ENCODE results near the gene SMG6. TPM values are rescaled to one million over a fixed set of nuclear protein-coding genes. Genes with fewer than 3 reads are reported as not detected.

The SMG6 gene
- total and polyA plus RNA-seq, 4 experiments from 2014 or later: 3.8 to 58.5 (median 30.6) TPM

DNA sequence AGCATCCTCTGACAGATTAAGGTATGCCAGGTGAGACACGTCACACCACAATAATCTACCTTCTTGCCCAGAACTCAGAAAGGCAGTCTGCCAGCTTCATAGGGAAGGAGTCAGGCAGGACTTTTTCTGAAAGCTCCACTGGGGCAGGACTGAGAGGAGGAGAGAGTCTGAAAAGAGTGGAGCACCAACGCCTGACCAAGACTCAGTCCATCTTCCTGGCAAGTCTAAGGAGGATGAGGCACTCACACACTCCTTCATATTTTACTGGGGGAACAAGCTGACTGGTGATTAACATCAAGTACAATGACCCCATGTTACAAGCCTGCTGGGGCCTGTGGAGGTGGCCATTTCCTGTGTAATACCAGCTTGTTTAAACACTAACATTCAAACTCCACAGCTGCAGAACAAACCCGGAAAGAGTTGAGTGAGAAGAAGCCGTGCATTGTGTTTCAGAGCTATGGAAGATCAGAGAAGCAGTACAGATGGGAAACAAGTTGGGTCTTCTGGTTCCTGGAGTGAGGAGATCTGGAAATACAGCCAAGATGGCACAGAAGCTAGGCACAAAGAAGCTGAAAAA is 126.3 kb downstream of the SMG6 start:
- Histone ChIP-seq H3K4me3 (ENCODE audit: low read length in 2 of 2) (no peak overlapping the region), H3K27me3 (ENCODE audit: insufficient read depth, low read length) (no peaks in the 10 kb centered on the region), H3K9me3 (ENCODE audit: control insufficient read depth in 1 of 2, low read length in 2 of 2) (no peaks in the 10 kb centered on the region), H3K4me1 (ENCODE audit: insufficient read depth, low read length) (no peaks in the 10 kb centered on the region), H3K36me3 (ENCODE audit: insufficient read depth, low read length) (peaks cover 26% of the 10 kb centered on the region), H3K27ac (ENCODE audit: low read depth, low read length) (no peak overlapping the region)
- H3K27ac Mint-ChIP-seq: peak overlapping the region in 1 of 7 donors; percentile 26
- H3K36me3 Mint-ChIP-seq: peaks cover 37 to 74% of the 10 kb centered on the region in 2 donors
- peaks cover 0 to 3% (median under 1%) of the 10 kb centered on the region in 4 donors for H3K4me1 Mint-ChIP-seq
- H3K4me3 Mint-ChIP-seq: no peak overlapping the region
- no peak for DNase-seq
- CTCF ChIA-PET (ENCODE audit: partially characterized antibody): interaction anchor here (1.0 kb wide), 2 partner anchors 21 to 67 kb away, joined by 3 to 4 read pairs; no protein-coding TSS in a partner anchor
- intact Hi-C loops (cut with micrococcal nuclease): no loop called here
- POLR2A ChIA-PET (ENCODE audit: partially characterized antibody): no interaction called here
- no peaks in the 10 kb centered on the region for H3K27me3 Mint-ChIP-seq
- H3K9me3 Mint-ChIP-seq: no peaks in the 10 kb centered on the region

DNA sequence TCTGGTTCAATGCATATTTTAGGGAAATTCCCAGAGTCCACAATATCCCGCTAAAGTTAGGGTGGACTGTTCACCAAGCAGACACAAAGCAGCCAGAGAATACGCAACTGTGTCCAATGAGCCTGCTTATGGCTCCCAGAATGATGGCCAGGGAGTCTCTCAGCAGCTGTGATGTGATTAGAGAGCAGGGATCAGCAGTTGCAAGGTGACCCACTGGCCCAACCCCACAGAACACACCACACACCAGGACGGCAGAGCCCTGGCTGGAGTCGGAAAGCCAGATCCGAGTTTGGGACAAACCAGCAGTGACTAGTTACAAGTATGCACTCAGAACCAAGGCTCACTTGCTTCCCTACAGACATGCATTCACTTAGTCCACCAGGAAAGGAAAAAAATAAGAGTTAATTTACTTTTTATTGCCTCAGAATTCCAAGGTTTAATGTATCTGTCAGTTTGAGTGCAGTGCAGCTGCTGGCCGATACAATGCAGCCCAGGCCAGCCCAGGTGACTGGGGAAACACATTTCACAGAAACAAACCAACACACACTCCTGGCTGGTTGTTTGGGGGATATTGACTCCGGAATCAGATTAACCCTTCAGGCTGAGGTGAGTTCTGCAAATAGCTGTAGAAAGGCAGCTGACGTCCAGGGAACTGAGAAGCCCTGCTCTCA is 127.0 kb downstream of the SMG6 start:
- CTCF ChIA-PET (ENCODE audit: partially characterized antibody): interaction anchor here (1.0 kb wide), 1 partner anchor 22 kb away, joined by 4 read pairs; no protein-coding TSS in a partner anchor
- no peak overlapping the region for H3K4me3 ChIP-seq (ENCODE audit: low read length in 2 of 2)
- no peak for DNase-seq
- Mint-ChIP-seq H3K27ac (peak overlapping the region in 1 of 7 donors; percentile 29), H3K27me3 (no peaks in the 10 kb centered on the region), H3K36me3 (peaks cover 44 to 74% of the 10 kb centered on the region in 2 donors), H3K9me3 (no peaks in the 10 kb centered on the region), H3K4me1 (peaks cover 0 to 3% (median under 1%) of the 10 kb centered on the region in 4 donors), H3K4me3 (no peak overlapping the region)
- intact Hi-C loops (cut with micrococcal nuclease): no loop called here
- POLR2A ChIA-PET (ENCODE audit: partially characterized antibody): no interaction called here
- no peaks in the 10 kb centered on the region for H3K9me3 ChIP-seq (ENCODE audit: control insufficient read depth in 1 of 2, low read length in 2 of 2)
- no peaks in the 10 kb centered on the region for H3K27me3 ChIP-seq (ENCODE audit: insufficient read depth, low read length)
- no peaks in the 10 kb centered on the region for H3K4me1 ChIP-seq (ENCODE audit: insufficient read depth, low read length)
- H3K36me3 ChIP-seq (ENCODE audit: insufficient read depth, low read length): peaks cover 27% of the 10 kb centered on the region
- no peak overlapping the region for H3K27ac ChIP-seq (ENCODE audit: low read depth, low read length)

DNA sequence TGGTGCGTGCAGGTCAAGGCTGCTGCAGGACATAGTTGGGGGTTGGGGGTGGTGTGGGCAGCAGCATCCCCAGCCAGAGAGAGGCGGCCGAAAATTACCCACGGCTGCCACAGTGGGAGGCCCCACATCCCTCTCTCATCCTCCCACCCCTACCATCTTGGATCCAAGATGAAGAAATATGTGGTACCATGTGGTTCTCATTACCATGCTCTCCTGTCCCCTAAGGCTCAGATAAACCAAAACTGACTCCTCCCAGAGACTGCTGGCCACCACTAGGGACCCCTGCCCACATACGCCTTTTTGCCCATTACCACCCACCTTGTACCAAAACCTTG is 128.3 kb downstream of the SMG6 start:
- Mint-ChIP-seq H3K4me3 (no peak overlapping the region), H3K27ac (peak overlapping the region in 1 of 7 donors; percentile 57), H3K4me1 (peaks cover 0 to 1% (median under 1%) of the 10 kb centered on the region in 4 donors), H3K27me3 (no peaks in the 10 kb centered on the region), H3K36me3 (peaks cover 37 to 74% of the 10 kb centered on the region in 2 donors), H3K9me3 (no peaks in the 10 kb centered on the region)
- no peaks in the 10 kb centered on the region for H3K4me1 ChIP-seq (ENCODE audit: insufficient read depth, low read length)
- peaks cover 22% of the 10 kb centered on the region for H3K36me3 ChIP-seq (ENCODE audit: insufficient read depth, low read length)
- no peaks in the 10 kb centered on the region for H3K9me3 ChIP-seq (ENCODE audit: control insufficient read depth in 1 of 2, low read length in 2 of 2)
- POLR2A ChIA-PET (ENCODE audit: partially characterized antibody): no interaction called here
- H3K27me3 ChIP-seq (ENCODE audit: insufficient read depth, low read length): no peaks in the 10 kb centered on the region
- intact Hi-C loops (cut with micrococcal nuclease): no loop called here
- no peak overlapping the region for H3K27ac ChIP-seq (ENCODE audit: low read depth, low read length)
- no peak for DNase-seq
- CTCF ChIA-PET (ENCODE audit: partially characterized antibody): interaction anchor here (1.8 kb wide), 1 partner anchor 68 kb away, joined by 3 read pairs; no protein-coding TSS in a partner anchor
- H3K4me3 ChIP-seq (ENCODE audit: low read length in 2 of 2): no peak overlapping the region

DNA sequence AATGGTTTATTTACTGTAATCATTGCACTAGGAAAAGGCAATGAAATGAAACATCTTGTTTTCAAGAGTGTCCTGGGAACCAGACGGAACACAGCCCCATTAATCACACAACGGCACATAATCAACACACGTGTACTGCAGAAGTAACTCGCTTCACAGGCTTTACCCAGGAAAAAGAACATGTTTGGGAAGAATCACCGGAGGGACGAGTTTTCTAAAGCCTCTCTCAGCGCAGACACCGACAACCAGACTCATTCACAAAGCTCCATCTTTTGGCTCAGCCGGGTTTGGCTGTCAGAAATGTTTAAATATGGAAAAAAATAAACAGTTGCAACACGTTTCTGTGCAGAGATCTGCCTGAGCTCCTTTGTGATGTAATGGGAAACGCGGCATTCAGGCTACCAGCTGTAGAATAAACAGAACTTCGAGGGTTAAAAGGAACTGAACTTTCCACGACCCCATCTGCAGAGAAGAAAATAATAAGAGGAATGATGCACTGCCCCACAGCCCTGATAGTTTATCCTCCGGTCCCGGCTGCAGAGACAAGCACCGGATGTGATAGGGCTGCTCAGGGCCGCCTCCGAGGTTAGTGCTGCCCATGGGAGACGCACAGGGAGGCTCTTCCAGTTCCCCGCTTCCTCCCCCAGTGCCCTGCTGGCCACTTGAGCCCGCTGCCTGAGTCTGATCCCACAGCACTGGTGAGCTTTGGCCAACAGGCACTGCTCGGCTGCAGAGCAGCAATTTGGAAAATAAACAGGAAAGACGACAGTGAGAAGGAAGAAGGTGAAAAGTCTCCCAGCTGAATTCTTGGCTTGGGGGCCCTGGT is 128.9 kb downstream of the SMG6 start:
- H3K9me3 ChIP-seq (ENCODE audit: control insufficient read depth in 1 of 2, low read length in 2 of 2): no peaks in the 10 kb centered on the region
- CTCF ChIA-PET (ENCODE audit: partially characterized antibody): interaction anchor here (1.8 kb wide), 1 partner anchor 69 kb away, joined by 3 read pairs; no protein-coding TSS in a partner anchor
- H3K4me1 Mint-ChIP-seq: peaks cover 0 to 1% (median 0%) of the 10 kb centered on the region in 4 donors
- H3K4me3 Mint-ChIP-seq: no peak overlapping the region
- H3K4me3 ChIP-seq (ENCODE audit: low read length in 2 of 2): no peak overlapping the region
- DNase-seq: no peak
- POLR2A ChIA-PET (ENCODE audit: partially characterized antibody): no interaction called here
- no peak overlapping the region for H3K27ac ChIP-seq (ENCODE audit: low read depth, low read length)
- H3K27ac Mint-ChIP-seq: peak overlapping the region in 3 of 7 donors; percentile 37 to 76 (median 70)
- H3K4me1 ChIP-seq (ENCODE audit: insufficient read depth, low read length): no peaks in the 10 kb centered on the region
- peaks cover 22% of the 10 kb centered on the region for H3K36me3 ChIP-seq (ENCODE audit: insufficient read depth, low read length)
- no peaks in the 10 kb centered on the region for H3K27me3 ChIP-seq (ENCODE audit: insufficient read depth, low read length)
- H3K27me3 Mint-ChIP-seq: no peaks in the 10 kb centered on the region
- H3K9me3 Mint-ChIP-seq: no peaks in the 10 kb centered on the region
- intact Hi-C loops (cut with micrococcal nuclease): no loop called here
- H3K36me3 Mint-ChIP-seq: peaks cover 36 to 75% of the 10 kb centered on the region in 2 donors

DNA sequence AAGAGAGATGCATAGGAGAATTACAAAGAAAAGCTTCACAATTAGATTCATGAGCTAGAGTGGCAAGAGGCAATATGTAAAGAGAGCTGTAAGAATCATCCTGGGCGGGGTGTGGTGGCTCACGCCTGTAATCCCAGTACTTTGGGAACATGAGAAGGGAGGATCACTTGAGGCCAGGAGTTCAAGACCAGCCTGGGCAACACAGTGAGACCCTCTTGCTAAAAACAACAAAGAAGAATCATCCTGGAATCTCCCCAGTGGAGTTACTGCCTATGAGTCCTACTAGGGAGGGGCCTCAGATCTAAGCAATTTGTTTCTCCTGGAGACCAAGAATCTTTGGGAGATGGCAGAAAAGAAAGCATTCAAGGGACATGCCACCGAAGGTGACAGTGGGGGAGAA is 129.6 kb downstream of the SMG6 start:
- ChIA-PET CTCF (ENCODE audit: partially characterized antibody) (interaction anchor here (1.8 kb wide), 1 partner anchor 69 kb away, joined by 3 read pairs; no protein-coding TSS in a partner anchor), POLR2A (ENCODE audit: partially characterized antibody) (no interaction called here)
- H3K27me3 ChIP-seq (ENCODE audit: insufficient read depth, low read length): no peaks in the 10 kb centered on the region
- H3K27ac Mint-ChIP-seq: peak overlapping the region in 5 of 7 donors; percentile 8 to 61 (median 47)
- no peak overlapping the region for H3K4me3 ChIP-seq (ENCODE audit: low read length in 2 of 2)
- H3K9me3 Mint-ChIP-seq: no peaks in the 10 kb centered on the region
- peaks cover 0 to 1% (median 0%) of the 10 kb centered on the region in 4 donors for H3K4me1 Mint-ChIP-seq
- H3K27me3 Mint-ChIP-seq: no peaks in the 10 kb centered on the region
- peaks cover 22% of the 10 kb centered on the region for H3K36me3 ChIP-seq (ENCODE audit: insufficient read depth, low read length)
- peaks cover 41 to 78% of the 10 kb centered on the region in 2 donors for H3K36me3 Mint-ChIP-seq
- H3K9me3 ChIP-seq (ENCODE audit: control insufficient read depth in 1 of 2, low read length in 2 of 2): no peaks in the 10 kb centered on the region
- intact Hi-C loops (cut with micrococcal nuclease): no loop called here
- no peak for DNase-seq
- H3K4me1 ChIP-seq (ENCODE audit: insufficient read depth, low read length): no peaks in the 10 kb centered on the region
- H3K4me3 Mint-ChIP-seq: no peak overlapping the region
- H3K27ac ChIP-seq (ENCODE audit: low read depth, low read length): no peak overlapping the region

DNA sequence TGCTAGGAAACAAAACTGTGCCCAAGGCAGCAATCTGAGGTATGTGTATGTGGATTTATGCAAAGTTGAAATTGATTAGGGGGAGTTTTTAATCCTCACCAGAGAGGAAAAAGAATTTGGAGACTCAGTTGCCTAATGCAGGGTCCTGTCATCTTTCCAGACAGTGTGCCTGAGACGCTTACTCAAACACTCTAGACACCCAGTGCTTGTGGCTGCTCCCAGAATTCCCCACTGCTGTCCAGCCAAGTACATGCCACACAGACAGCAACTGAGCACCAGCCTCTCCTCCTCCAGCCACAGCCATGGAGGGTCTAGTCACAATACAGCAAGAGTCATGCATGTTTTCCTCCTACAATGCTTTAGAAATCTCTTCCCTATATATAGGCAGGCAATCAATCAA is 130.6 kb downstream of the SMG6 start:
- no peak for DNase-seq
- Histone ChIP-seq H3K9me3 (ENCODE audit: control insufficient read depth in 1 of 2, low read length in 2 of 2) (no peaks in the 10 kb centered on the region), H3K4me1 (ENCODE audit: insufficient read depth, low read length) (no peaks in the 10 kb centered on the region), H3K4me3 (ENCODE audit: low read length in 2 of 2) (no peak overlapping the region), H3K27me3 (ENCODE audit: insufficient read depth, low read length) (no peaks in the 10 kb centered on the region), H3K27ac (ENCODE audit: low read depth, low read length) (no peak overlapping the region), H3K36me3 (ENCODE audit: insufficient read depth, low read length) (peaks cover 22% of the 10 kb centered on the region)
- H3K27ac Mint-ChIP-seq: peak overlapping the region in 2 of 7 donors; percentile 17 to 81
- intact Hi-C loops (cut with micrococcal nuclease): no loop called here
- ChIA-PET POLR2A (ENCODE audit: partially characterized antibody) (no interaction called here), CTCF (ENCODE audit: partially characterized antibody) (no interaction called here)
- H3K27me3 Mint-ChIP-seq: no peaks in the 10 kb centered on the region
- H3K4me3 Mint-ChIP-seq: no peak overlapping the region
- no peaks in the 10 kb centered on the region for H3K9me3 Mint-ChIP-seq
- H3K4me1 Mint-ChIP-seq: peaks cover 0 to 1% (median 0%) of the 10 kb centered on the region in 4 donors
- H3K36me3 Mint-ChIP-seq: peaks cover 41 to 72% of the 10 kb centered on the region in 2 donors

Measured in CD4-positive, alpha-beta memory T cell (primary cell).